Ishikawa (cell line): ENCODE data around the gene ALG14.
A peak's percentile ranks its signal among the peaks of the same experiment; 100 is the strongest.

Source experiments
- CEBPB ChIP-seq: IDR thresholded peaks from 2 replicates; pipeline ENCODE4 v1.6.1; 2012
- CREB1 ChIP-seq: IDR thresholded peaks from 2 replicates; pipeline ENCODE4 v1.6.1; 2012; ENCODE audit warnings: low read depth
- EGR1 ChIP-seq: IDR thresholded peaks from 2 replicates; pipeline ENCODE4 v1.6.1; 2012
- EP300 ChIP-seq: IDR thresholded peaks from 2 replicates; pipeline ENCODE4 v1.6.1; 2012; ENCODE audit warnings: borderline replicate concordance
- FOXM1 ChIP-seq: IDR thresholded peaks from 2 replicates; pipeline ENCODE4 v1.6.1; 2012; ENCODE audit warnings: low read depth, borderline replicate concordance
- MAX ChIP-seq: IDR thresholded peaks from 2 replicates; pipeline ENCODE4 v1.6.1; 2012
- NFIC ChIP-seq: IDR thresholded peaks from 2 replicates; pipeline ENCODE4 v1.6.1; 2012
- RAD21 ChIP-seq: IDR thresholded peaks from 2 replicates; pipeline ENCODE4 v1.6.1; 2012; ENCODE audit warnings: low read depth
- TAF1 ChIP-seq: IDR thresholded peaks from 2 replicates; pipeline ENCODE4 v1.6.1; 2012; ENCODE audit warnings: low read depth, mild to moderate bottlenecking
- TCF12 ChIP-seq: IDR thresholded peaks from 2 replicates; pipeline ENCODE4 v1.6.1; 2012; ENCODE audit warnings: low read depth
- TEAD4 ChIP-seq: IDR thresholded peaks from 2 replicates; pipeline ENCODE4 v1.6.1; 2012
- USF1 ChIP-seq: IDR thresholded peaks from 2 replicates; pipeline ENCODE4 v1.6.1; 2012
- YY1 ChIP-seq: IDR thresholded peaks from 2 replicates; pipeline ENCODE4 v1.6.1; 2012; ENCODE audit warnings: low read depth
- ZBTB7A ChIP-seq: IDR thresholded peaks from 2 replicates; pipeline ENCODE4 v1.6.1; 2012; ENCODE audit warnings: low read depth
- TF ChIP-seq, protein P1 (sequence below): IDR thresholded peaks from 2 replicates; pipeline ENCODE4 v1.6.1; 2012; ENCODE audit warnings: low read depth, mild to moderate bottlenecking

ALG14 gene

DNA sequence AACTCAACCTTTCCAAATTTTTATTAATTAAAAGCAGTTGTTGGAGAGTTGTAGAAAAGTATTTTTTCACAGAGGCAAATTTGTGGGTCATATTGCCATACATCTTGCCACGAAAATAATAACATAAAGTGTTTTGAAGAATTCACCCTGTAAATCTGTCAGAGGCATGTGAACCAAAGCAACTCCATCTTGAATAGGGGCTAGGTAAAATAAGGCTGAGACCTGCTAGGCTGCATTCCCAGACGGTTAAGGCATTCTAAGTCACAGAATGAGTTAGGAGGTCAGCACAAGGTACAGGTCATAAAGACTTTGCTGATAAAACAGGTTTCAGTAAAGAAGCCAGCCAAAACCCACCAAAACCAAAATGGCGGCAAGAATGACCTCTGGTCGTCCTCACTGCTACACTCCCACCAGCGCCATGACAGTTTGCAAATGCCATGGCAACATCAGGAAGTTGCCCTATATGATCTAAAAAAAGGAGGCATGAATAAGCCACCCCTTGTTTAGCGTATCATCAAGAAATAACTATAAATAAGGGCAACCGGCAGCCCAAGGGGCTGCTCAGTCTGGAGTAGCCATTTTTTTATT is 141.4 kb downstream of the ALG14 start:
- TF ChIP-seq YY1: no peak
- TF ChIP-seq RAD21: no peak
- TF ChIP-seq CREB1: no peak
- no peak for TF ChIP-seq CEBPB
- no peak for TF ChIP-seq EGR1

GRCh38 chr1:94929351-94930217 is 143.2 kb downstream of the ALG14 start:
- no peak for TF ChIP-seq EP300
- no peak for TF ChIP-seq USF1
- TF ChIP-seq RAD21: no peak
- no peak for TF ChIP-seq TCF12
- no peak for TF ChIP-seq TAF1
- TF ChIP-seq, protein P1, sequence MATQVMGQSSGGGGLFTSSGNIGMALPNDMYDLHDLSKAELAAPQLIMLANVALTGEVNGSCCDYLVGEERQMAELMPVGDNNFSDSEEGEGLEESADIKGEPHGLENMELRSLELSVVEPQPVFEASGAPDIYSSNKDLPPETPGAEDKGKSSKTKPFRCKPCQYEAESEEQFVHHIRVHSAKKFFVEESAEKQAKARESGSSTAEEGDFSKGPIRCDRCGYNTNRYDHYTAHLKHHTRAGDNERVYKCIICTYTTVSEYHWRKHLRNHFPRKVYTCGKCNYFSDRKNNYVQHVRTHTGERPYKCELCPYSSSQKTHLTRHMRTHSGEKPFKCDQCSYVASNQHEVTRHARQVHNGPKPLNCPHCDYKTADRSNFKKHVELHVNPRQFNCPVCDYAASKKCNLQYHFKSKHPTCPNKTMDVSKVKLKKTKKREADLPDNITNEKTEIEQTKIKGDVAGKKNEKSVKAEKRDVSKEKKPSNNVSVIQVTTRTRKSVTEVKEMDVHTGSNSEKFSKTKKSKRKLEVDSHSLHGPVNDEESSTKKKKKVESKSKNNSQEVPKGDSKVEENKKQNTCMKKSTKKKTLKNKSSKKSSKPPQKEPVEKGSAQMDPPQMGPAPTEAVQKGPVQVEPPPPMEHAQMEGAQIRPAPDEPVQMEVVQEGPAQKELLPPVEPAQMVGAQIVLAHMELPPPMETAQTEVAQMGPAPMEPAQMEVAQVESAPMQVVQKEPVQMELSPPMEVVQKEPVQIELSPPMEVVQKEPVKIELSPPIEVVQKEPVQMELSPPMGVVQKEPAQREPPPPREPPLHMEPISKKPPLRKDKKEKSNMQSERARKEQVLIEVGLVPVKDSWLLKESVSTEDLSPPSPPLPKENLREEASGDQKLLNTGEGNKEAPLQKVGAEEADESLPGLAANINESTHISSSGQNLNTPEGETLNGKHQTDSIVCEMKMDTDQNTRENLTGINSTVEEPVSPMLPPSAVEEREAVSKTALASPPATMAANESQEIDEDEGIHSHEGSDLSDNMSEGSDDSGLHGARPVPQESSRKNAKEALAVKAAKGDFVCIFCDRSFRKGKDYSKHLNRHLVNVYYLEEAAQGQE: no peak
- no peak for TF ChIP-seq CREB1
- no peak for TF ChIP-seq EGR1
- no peak for TF ChIP-seq ZBTB7A
- TF ChIP-seq NFIC: no peak
- no peak for TF ChIP-seq MAX
- TF ChIP-seq YY1: no peak
- TF ChIP-seq TEAD4: no peak
- no peak for TF ChIP-seq FOXM1
- TF ChIP-seq CEBPB: no peak

- TF ChIP-seq USF1 (no peak), YY1 (no peak), CEBPB (no peak), MAX (no peak), FOXM1 (no peak), TEAD4 (no peak), EGR1 (no peak), ZBTB7A (no peak), RAD21 (no peak), TCF12 (no peak)
- TF ChIP-seq, protein P1: no peak
Measured at GRCh38 chr1:94928293-94928939, 144.3 kb downstream of the ALG14 start.

DNA sequence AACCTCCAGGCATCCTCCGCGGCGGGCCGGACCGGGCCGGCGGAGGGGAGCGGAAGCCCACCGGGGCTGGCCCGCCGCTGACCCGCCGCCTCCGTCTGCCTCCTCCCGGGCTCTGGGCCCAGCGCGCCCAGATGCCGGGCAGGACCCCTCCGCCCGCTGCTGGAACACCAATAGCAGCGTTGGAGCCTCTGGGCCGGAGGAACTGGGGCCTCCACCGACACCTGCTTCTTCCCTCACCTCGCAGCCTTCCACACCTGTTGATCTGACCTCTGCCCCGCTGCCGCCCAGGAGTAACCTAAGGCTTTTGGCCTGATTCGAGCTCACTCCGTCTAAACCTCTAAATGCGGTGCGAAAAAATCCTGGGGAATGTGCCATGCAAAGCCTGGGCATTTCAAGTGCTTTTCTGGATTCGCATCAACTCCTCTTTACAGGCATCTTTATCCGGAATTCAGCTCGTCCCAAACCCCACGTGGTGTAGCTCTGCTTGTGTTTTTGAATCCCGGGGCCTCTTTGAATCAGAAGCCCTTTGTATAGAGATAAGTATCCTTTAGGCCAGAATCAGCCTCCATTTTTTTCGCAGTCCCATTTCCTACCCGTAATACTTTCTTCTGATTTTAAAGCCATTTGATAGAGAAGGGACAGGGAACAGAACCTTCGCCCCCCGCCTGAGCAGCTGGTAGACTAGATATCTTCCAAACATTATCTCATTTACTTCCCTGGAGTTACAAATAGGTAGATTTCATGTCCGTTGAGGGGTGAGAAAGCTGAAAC is 145.2 kb downstream of the ALG14 start:
- TF ChIP-seq CREB1 (no peak), TAF1 (no peak)

DNA sequence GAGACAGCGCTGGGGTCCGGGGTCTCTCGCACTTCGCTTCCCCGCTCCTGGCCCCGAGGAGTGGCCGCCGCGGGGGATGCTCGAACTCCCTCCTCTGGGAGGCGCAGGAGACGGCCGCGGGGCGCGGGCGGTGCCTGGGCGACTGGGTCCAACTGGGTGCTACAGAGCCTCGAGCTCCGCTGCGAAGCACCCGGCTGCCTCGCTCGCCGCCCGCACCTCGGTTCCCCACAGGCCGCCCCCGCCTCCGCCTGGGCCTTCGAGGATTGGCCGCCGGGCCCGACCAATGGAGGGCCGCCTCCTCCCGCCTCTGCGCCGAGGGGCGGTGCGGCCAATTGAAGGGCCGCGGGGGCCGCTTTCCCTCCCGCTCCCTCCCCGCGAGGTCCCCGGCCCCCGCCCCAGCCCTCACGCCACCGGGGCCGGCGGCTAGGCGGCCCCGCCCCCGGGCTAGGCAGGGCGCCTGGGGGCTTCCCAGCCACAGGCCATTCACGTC is 145.8 kb downstream of the ALG14 start, which contains the start of gene CNN3:
TSS of gene CNN3 (minus strand) at position 196 of the 490 bp plus-strand sequence. CDS start 216 bp downstream, outside the sequence.
- no peak for TF ChIP-seq RAD21
- no peak for TF ChIP-seq USF1
- TF ChIP-seq CEBPB: no peak
- TF ChIP-seq EGR1: peak; percentile 87
- no peak for TF ChIP-seq TEAD4
- TF ChIP-seq NFIC: no peak
- no peak for TF ChIP-seq EP300
- peak; percentile 89 for TF ChIP-seq TAF1
- peak; percentile 94 for TF ChIP-seq MAX
- TF ChIP-seq CREB1: no peak
- TF ChIP-seq ZBTB7A: no peak
- no peak for TF ChIP-seq FOXM1
- TF ChIP-seq, protein P1: no peak
- TF ChIP-seq YY1: 0 out of 2 replicates have a peak, but pooled peaks have one; percentile 9
- TF ChIP-seq TCF12: peak; percentile 24; the same call in 1 of the 2 replicates
